DND-41 (cell line): ENCODE data around the gene TPRG1.

Experiments
- ATAC-seq: fragments of 200-7000 bp; cut with Tn5 transposase; 3 replicates; pipeline ENCODE4 v1.9.1; 2021; ENCODE audit warnings: low read depth; ENCODE audit not compliant: insufficient read depth
- DNase-seq: peaks from one replicate; pipeline ENCODE4 v3.0.0-alpha.2; 2020
- H2AFZ ChIP-seq: 2 replicates; pipeline ENCODE4 v1.6.0; 2012; ENCODE audit warnings: low read depth, low read length
- H3K27ac ChIP-seq: 2 replicates; pipeline ENCODE4 v1.5.1; 2012; ENCODE audit warnings: low read length, inconsistent platforms
- H3K27me3 ChIP-seq: fragments of 200-600 bp; sonication (generic); 2 replicates; pipeline ENCODE4 v1.6.0; 2012; ENCODE audit warnings: low read length, mild to moderate bottlenecking, inconsistent platforms; ENCODE audit not compliant: insufficient read depth, poor library complexity
- H3K36me3 ChIP-seq: 2 replicates; pipeline ENCODE4 v1.5.1; 2012; ENCODE audit warnings: low read length, inconsistent platforms; ENCODE audit not compliant: insufficient read depth
- H3K4me1 ChIP-seq: 2 replicates; pipeline ENCODE4 v1.5.1; 2012; ENCODE audit warnings: mild to moderate bottlenecking, low read length; ENCODE audit not compliant: insufficient read depth
- H3K4me2 ChIP-seq: 2 replicates; pipeline ENCODE4 v1.6.0; 2012; ENCODE audit warnings: mild to moderate bottlenecking, moderate library complexity, low read length, inconsistent platforms; ENCODE audit not compliant: insufficient read depth
- H3K4me3 ChIP-seq, 2 experiments: fragments of 200-600 bp in 1 of 2; shearing (Covaris generic) in 1 of 2; 2 replicates each; pipeline ENCODE4 v1.5.1; 2012 to 2016; ENCODE audit warnings: inconsistent platforms in 2 of 2, low read length in 2 of 2, mild to moderate bottlenecking in 2 of 2, low read depth in 1 of 2, moderate library complexity in 1 of 2
- H3K79me2 ChIP-seq: 2 replicates; pipeline ENCODE4 v1.6.0; 2012; ENCODE audit warnings: low read length, inconsistent platforms; ENCODE audit not compliant: insufficient read depth
- H3K9ac ChIP-seq: 2 replicates; pipeline ENCODE4 v1.6.0; 2012; ENCODE audit warnings: low read depth, mild to moderate bottlenecking, inconsistent platforms, low read length, moderate library complexity
- H3K9me3 ChIP-seq: 2 replicates; pipeline ENCODE4 v1.5.1; 2012; ENCODE audit warnings: low read length, moderate library complexity, mild to moderate bottlenecking, inconsistent platforms; ENCODE audit not compliant: insufficient read depth, severe bottlenecking
- H4K20me1 ChIP-seq: 2 replicates; pipeline ENCODE4 v1.6.0; 2012; ENCODE audit warnings: low read length; ENCODE audit not compliant: insufficient read depth
- EZH2 ChIP-seq: IDR thresholded peaks from 3 replicates; pipeline ENCODE4 v1.6.1; 2012; ENCODE audit warnings: borderline replicate concordance, low read depth, mild to moderate bottlenecking, moderate library complexity, low read length, inconsistent platforms; ENCODE audit not compliant: severe bottlenecking
- TF ChIP-seq, protein P1 (sequence below): IDR thresholded peaks from 2 replicates; pipeline ENCODE4 v1.5.1; 2012; ENCODE audit warnings: borderline replicate concordance, low read length, moderate library complexity, mild to moderate bottlenecking; ENCODE audit not compliant: poor library complexity, severe bottlenecking; ENCODE audit errors: extremely low read depth

The TPRG1 gene

GRCh38 chr3:189288348-189289235 is 116.8 kb downstream of the TPRG1 start:
- no peaks in the 10 kb centered on the region for H3K36me3 ChIP-seq
- no peak overlapping the region for H3K4me2 ChIP-seq
- TF ChIP-seq, protein P1, sequence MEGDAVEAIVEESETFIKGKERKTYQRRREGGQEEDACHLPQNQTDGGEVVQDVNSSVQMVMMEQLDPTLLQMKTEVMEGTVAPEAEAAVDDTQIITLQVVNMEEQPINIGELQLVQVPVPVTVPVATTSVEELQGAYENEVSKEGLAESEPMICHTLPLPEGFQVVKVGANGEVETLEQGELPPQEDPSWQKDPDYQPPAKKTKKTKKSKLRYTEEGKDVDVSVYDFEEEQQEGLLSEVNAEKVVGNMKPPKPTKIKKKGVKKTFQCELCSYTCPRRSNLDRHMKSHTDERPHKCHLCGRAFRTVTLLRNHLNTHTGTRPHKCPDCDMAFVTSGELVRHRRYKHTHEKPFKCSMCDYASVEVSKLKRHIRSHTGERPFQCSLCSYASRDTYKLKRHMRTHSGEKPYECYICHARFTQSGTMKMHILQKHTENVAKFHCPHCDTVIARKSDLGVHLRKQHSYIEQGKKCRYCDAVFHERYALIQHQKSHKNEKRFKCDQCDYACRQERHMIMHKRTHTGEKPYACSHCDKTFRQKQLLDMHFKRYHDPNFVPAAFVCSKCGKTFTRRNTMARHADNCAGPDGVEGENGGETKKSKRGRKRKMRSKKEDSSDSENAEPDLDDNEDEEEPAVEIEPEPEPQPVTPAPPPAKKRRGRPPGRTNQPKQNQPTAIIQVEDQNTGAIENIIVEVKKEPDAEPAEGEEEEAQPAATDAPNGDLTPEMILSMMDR, result no peak
- no peak for TF ChIP-seq EZH2
- H3K27me3 ChIP-seq, result peaks cover 17% of the 10 kb centered on the region
- H3K9me3 ChIP-seq, result no peaks in the 10 kb centered on the region
- H3K4me1 ChIP-seq, result no peaks in the 10 kb centered on the region
- DNase-seq (no peak), ATAC-seq (no peak)
- H3K4me3 ChIP-seq, result no peak overlapping the region
- no peak overlapping the region for H2AFZ ChIP-seq
- H3K9ac ChIP-seq, result no peak overlapping the region
- H4K20me1 ChIP-seq, result no peaks in the 10 kb centered on the region
- no peak overlapping the region for H3K27ac ChIP-seq
- no peaks in the 10 kb centered on the region for H3K79me2 ChIP-seq

DNA sequence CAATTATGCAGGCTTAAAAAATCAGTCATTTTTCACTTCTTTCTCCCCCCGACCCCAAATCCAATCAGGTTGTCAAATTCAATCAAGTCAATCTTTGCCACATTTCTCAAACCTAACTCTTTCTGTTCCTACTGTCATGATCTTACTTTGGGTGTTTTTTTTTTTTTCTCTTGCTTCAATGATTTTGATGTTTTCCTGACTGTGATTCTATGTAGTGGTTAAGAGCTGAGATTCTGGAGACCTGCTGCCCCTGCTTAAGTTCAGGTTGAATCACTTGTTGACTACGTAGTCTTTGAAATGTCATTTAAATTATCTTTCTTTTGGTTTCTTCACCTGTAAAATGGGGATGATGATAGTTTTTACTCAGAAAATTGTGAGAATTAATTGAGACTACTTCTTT is 117.5 kb downstream of the TPRG1 start:
- ATAC-seq (no peak), DNase-seq (no peak)
- Histone ChIP-seq H3K27me3 (peaks cover 17% of the 10 kb centered on the region), H3K36me3 (no peaks in the 10 kb centered on the region), H3K9me3 (no peaks in the 10 kb centered on the region), H3K79me2 (no peaks in the 10 kb centered on the region), H3K27ac (no peak overlapping the region), H4K20me1 (no peaks in the 10 kb centered on the region), H2AFZ (no peak overlapping the region), H3K4me1 (no peaks in the 10 kb centered on the region), H3K4me2 (no peak overlapping the region), H3K9ac (no peak overlapping the region), H3K4me3 (no peak overlapping the region)
- TF ChIP-seq, protein P1, result no peak

DNA sequence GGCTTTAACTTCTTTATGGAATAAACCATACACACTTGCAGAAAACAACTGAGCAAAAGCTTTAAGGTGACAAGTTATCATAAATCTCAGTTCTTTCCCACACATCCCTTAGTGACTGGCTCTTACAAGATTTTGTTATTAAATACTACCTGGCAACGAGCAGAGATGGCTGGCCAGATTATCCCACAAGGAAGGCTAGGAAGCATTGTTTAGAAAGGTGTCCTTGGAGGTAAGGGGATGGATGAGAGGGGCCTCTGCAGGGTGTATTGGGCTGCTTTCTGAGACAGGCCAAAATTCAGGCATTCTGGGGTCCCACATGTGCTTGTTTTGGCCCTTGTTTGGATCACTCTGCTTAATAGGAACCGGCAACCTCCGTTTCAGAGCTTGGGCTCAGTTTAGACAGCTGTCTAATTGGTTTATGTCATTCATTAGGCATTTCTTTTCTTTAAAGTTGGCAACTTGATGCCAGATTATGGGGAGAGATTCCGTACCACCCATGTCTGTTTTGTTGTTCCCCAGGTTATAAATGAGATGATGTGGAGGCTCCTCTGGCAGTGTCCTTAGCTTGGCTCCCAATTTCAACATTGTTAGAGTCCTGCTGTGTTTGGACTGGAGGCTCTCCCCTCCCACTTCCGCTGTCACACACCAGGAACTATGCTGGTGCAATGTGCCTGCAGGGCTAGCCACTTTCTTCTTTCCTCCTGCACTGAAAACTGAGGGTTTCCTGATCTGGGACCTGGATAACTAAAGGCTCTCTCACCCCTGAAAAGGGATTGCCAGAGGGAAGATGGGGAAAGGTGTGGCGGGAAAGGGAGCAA is 121.1 kb downstream of the TPRG1 start:
- no peaks in the 10 kb centered on the region for H3K79me2 ChIP-seq
- H4K20me1 ChIP-seq, result no peaks in the 10 kb centered on the region
- H3K9ac ChIP-seq, result no peak overlapping the region
- H3K4me2 ChIP-seq, result no peak overlapping the region
- no peaks in the 10 kb centered on the region for H3K4me1 ChIP-seq
- peaks cover 15% of the 10 kb centered on the region for H3K27me3 ChIP-seq
- TF ChIP-seq, protein P1, result no peak
- TF ChIP-seq EZH2, result no peak
- no peak for ATAC-seq
- H3K36me3 ChIP-seq, result no peaks in the 10 kb centered on the region
- H3K27ac ChIP-seq, result no peak overlapping the region
- no peak overlapping the region for H3K4me3 ChIP-seq
- no peak overlapping the region for H2AFZ ChIP-seq
- no peaks in the 10 kb centered on the region for H3K9me3 ChIP-seq
- no peak for DNase-seq
